Non-pigmented ciliary epithelial cell (primary cell): Measurements from ENCODE around the gene HDLBP.
"Not testable (repeated sequence)": the region's sequence is repeated elsewhere in the genome, so short reads cannot be mapped to it uniquely, and the experiment has no call there.

Experiments
- DNase-seq: peaks from one replicate; pipeline ENCODE4 v3.0.0-alpha.2; 2010; ENCODE audit warnings: low read depth

The HDLBP gene

DNA sequence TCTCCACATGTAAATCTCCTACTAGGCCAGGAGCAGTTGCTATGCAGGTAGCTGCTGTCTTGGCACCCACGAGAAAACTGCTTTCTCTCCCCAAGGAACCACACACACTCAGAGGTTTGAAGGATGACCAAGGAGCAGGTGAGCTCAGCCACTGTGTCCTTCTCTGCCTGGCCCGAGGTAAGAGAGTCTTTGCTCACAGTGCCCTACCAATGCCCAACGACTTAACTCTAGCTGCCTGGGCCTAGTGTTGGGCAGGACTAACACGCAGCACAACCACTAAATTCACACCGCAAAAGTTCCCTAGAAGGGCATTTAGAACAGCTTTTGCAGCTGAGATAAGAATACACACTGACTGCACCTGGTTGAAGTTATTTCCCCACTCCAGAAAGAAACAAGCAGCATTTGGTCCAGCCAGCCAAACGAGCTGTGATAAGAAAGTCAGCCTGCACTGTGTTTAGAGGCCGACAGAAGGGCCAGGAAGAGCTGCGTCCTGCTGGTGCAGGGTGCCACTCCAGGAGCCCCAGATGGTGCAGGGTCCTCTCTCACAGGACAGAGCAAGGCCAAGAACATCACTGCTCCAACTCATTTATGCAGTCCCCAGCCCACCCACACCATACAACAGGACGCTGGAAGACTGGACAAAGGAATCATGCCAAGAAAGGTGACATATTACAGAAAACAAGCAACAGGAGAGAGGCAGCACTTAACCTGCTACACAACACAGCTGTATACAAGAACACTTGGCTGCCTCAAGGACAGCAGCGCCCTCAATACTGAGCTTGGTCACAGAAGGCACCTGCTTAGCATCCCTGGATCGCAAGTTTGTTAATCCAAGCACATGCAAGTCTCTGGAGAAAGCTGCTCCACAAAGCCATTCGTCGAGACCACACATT is 12.5 kb downstream of the HDLBP start:
- no peak for DNase-seq

DNA sequence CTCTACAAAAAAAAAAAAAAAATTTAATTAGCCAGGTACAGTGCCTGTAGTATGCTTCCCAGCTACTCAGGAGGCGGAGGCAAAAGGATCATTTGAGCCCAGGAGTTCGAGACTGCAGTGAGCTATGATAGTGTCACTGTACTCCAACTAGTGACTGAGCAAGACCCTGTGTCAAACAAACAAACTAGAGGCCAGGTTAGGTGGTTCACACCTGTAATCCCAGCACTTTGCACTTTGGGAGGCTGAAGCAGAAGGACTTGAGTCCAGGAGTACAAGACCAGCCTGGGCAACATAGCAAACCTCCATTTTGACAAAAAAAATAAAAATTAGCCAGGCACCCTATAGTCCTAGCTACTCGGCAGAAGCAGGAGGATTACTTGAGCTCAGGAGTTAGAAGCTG is 13.4 kb downstream of the HDLBP start:
- no peak for DNase-seq

DNA sequence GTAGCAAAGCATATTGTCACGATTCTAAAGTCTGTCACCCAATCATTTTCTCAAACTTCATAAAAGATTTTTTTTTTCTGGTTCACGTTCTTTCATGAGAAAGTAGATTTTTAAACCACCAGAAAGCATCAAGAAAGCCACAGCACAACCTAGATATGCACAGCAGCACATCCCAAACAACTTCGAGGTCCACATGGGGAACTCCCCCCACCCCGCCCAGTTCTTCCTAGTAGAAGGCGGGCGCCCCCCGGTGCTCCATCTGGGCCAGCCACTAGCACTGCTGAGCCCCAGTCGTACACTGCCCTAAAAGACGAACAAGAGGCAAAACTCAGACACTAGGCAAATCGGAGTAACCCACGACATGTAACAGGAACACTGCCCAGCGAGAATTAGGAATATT is 15.5 kb downstream of the HDLBP start:
- DNase-seq, result no peak

DNA sequence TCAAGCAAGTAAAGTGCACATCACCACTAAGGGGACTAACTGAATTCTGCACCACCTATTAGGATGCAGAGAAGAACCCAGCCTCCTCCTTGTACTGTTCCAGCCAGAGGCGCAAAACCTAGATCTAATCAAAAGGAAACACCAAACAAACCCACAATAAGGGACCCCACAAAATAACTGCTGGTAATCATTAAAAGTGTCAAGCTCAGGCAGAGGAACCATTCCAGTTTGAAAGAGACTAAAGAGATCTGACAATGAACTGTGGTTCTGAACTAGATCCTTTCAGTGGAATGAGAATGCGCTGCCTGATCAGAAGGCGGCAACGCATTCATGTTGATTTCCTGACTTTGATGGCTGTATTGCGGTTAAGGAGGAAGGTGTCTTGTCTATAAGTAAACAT is 16.8 kb downstream of the HDLBP start:
- DNase-seq, result no peak

DNA sequence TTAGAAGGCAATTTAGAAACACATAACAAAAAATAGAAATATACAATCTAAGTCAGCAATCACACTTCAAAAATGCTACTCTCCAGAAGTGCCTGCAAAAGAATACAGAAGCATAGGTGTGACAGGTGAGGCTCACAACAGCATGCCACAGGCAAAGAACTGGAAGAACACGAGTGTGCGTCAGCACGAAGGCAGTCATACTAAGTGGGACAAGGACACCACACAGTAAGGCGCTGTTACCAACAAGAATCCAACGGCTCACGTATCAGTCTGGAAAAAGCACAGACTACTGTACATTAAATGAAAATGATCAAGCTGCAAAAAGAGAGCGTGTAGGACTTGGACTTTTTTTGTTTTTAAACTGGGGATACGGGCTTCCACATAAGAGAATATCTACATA is 18.7 kb downstream of the HDLBP start:
- no peak for DNase-seq

- DNase-seq, result no peak
Observed at GRCh38 chr2:241295326-241296095, 20.0 kb downstream of the HDLBP start.

DNA sequence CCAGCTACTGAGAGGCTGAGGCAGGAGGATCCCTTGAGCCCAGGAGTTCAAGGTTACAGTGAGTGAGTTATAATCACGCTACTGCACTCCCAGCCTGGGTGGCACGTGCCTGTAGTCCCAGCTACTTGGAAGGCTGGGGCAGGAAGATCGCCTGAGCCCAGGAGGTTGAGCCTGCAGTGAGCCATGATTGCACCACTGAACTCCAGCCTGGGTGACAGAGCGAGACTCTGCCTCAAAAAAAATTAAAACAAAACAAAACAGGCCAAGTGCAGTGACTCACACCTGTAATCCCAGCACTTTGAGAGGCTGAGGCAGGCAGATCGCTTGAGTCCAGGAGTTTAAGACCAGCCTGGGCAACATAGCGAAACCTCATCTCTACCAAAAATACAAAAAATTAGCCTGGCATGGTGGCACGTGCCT is 22.1 kb downstream of the HDLBP start:
- DNase-seq, result not testable (repeated sequence)

DNA sequence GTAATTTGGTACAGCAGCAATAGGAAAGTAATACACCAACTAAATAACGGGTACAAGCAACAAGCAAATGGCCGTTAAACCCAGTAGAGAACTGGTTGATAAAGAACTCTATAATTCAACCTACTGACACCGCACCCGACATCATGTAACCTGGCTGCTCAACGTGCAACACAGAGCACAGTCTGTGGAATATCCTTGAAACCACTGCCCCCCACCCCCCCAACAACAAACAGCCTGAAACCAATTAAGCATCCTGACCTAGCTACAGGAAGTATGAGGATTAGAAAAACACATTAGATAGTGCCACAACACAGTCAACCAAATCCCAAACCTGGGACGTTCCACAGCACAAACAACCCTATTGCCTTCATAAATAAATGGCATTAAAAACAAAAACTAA is 23.5 kb downstream of the HDLBP start:
- DNase-seq, result no peak

GRCh38 chr2:241291153-241291552 is 24.3 kb downstream of the HDLBP start:
- no peak for DNase-seq

GRCh38 chr2:241289597-241289996 is 25.9 kb downstream of the HDLBP start:
- no peak for DNase-seq

DNA sequence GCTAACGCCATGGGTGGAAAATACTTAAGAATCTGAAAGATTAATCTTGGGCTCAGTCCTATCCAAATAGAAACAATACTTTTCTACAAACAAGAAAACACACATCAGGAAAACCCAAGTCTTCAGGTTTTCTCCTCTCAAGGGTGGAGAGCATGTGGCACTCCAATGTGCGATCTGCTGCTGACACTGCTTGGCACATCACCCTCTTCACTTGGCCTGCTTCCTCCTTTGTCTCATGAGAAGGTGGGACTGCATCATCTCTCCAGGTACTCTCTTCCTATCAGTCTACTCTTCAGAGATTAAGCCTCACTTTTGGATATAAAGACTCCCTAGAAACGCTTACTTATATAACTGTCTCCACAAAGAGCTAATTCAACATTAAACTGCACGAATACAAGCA is 26.4 kb downstream of the HDLBP start:
- no peak for DNase-seq

DNA sequence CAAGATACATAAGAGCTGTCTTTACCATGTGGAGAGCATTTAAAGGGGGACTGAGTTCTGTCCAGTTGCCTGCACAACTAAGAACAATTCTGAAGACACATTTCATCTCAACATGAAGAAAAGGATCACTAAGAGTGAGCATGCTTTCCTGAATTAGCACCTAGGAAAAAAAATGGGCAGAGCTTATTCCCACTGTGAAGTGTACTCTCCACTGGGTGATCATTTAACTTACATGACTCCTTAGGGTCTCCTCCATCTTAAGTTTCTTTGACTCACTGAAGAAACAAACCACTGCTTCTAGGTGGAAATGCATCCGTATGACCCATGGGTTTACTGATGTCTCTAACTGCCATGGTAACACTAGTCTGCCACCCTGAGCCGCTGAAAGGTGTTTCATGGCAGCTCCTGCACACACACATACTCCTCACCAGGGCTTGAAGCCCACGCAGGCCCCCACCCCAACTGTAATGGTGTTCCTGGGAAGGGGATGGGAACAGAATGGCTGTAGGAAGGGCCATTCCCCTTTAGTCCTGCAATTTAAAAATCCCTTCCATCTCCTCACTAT is 27.1 kb downstream of the HDLBP start:
- no peak for DNase-seq

- DNase-seq, result no peak
Observed at GRCh38 chr2:241286348-241287090, 29.0 kb downstream of the HDLBP start.

DNA sequence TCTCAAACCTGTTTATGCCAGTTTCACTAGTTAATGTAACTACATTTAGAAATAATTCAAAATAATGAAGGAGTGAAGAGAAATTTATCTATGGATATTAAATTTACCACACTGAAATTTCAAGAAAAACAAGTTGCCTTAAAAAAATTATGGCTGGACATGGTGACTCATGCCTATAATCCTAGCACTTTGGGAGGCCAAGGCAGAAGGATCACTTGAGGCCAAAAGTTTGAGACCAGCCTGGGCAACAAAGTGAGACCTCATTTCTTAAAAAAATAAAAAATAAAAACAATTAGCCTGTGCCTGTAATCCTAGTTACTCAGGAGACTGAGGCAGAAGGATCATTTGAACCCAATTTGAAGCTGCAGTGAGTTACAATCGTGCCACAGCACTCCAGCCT is 29.9 kb downstream of the HDLBP start:
- no peak for DNase-seq

DNA sequence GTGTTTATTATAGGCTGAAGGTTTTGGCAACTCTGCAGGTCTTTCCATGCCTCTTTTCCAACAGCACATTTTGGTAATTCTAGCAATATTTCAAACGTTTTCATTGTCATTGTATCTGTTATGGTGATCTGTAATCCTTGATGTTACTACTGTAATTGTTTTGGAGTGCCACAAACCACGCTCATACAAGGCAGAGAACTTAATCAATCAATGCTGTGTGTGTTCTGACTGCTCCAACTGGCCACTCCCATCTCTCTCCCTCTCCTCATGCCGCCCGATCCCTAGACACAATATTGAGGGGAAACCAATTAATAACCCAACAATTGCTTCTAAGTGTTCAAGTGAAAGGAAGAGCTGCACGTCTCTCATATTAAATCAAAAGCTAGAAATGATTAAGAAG is 32.9 kb downstream of the HDLBP start:
- no peak for DNase-seq

GRCh38 chr2:241280291-241280690 is 35.2 kb downstream of the HDLBP start:
- no peak for DNase-seq

DNA sequence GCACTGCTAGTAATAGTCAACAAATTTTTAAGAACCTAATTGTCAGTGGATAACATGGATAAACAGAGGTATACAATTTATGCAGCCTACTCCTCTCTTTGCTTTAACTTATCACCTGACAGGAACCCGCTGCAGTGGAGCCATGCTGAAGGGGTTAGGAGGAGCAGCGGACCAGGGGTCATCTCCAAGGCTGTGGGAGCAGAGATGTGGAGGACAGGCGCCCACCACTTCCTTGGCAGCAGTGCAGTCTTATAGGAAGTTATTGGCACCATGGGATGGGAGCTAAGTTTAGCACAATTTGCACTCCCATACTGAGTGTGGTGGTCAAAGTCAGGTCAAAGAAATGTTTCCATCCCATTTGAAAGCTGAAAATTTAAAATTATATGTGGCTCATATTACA is 35.6 kb downstream of the HDLBP start:
- no peak for DNase-seq

GRCh38 chr2:241279413-241279812 is 36.1 kb downstream of the HDLBP start:
- no peak for DNase-seq

DNA sequence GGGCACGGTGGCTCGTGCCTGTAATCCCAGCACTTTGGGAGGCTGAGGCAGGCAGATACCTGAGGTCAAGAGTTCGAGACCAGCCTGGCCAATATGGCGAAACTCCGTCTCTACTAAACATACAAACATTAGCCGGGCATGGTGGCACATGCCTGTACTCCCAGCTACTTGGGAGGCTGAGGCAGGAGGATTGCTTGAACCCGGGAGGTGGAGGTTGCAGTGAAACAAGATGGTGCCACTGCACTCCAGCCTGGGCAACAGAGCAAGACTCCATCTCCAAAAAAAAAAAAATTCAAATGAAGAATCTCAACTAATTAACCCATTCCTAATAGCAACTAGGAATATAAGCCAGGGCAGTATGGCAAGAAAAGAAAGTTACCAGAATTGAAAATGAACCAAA is 37.2 kb downstream of the HDLBP start:
- DNase-seq, result not testable (repeated sequence)

GRCh38 chr2:241275910-241276309 is 39.6 kb downstream of the HDLBP start:
- no peak for DNase-seq

DNA sequence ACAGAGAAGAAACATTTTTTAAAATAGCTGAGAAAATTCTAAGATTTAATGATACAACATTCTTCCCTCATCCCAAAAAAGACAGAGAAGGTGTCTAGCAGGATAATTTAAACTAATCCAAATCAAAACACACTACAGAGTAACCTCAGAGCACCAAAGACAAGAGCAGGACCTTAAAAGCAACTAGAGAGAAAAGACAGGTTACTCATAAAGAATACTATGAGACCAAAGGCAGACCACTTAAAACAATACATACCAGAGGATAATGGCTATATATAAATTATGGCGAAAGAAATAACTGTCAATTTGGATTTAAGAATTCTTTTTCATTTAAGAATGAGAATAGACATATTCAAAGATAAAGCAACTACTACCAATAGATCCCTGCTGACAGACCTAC is 40.0 kb downstream of the HDLBP start:
- DNase-seq, result no peak

- DNase-seq, result no peak
Observed at GRCh38 chr2:241274127-241274526, 41.3 kb downstream of the HDLBP start.
